ENCODE results near the gene ZBTB34. TPM values are rescaled to one million over a fixed set of nuclear protein-coding genes. Genes with fewer than 3 reads are reported as not detected.
"Not testable (repeated sequence)": the region's sequence is repeated elsewhere in the genome, so short reads cannot be mapped to it uniquely, and the experiment has no call there.

The ZBTB34 gene, protein sequence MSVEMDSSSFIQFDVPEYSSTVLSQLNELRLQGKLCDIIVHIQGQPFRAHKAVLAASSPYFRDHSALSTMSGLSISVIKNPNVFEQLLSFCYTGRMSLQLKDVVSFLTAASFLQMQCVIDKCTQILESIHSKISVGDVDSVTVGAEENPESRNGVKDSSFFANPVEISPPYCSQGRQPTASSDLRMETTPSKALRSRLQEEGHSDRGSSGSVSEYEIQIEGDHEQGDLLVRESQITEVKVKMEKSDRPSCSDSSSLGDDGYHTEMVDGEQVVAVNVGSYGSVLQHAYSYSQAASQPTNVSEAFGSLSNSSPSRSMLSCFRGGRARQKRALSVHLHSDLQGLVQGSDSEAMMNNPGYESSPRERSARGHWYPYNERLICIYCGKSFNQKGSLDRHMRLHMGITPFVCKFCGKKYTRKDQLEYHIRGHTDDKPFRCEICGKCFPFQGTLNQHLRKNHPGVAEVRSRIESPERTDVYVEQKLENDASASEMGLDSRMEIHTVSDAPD
- 1 to 10 TPM; 3.1 to 4.0 (median 3.7) TPM for total RNA-seq (2021; fragmentation: NEBNext Ultra II Directional; extraction: Animal tissue kit (Norgen Biotek cat#: 25700))
- long read RNA-seq, result 0 reads

DNA sequence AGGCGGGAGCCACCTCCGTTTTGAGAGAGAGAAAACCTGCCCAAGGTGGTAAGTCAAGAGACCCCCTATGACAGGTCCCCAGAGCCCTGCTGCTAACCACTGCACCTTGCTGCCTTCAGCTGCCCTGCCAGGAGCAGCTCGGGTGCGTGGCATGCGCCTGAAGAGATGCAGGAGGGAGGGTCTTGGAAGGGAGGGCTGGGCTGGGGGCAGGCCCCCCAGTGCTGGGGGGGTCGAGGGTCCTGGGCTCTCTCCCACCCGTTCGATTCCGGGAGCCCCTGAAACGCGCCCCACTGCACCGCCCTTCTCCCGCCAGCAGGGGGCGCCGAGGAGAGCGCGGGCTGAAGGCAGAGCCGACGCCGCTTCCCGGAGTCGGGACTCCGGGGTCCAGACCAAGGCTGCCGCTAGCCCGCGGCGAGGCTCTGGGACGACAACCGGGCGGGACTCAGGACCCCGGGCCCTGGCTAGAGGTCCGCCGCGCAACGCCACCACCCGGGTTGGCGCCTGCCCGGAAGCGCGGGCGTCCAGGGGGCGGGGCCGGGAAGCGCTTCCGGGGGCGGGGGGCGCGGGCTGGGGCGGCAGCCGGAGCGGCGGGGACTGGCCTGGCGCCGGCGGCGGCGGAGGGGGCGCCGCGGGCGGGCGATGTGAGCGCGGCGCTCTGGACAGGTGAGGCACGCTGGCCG, at the start of gene ZBTB34:
TSS of gene ZBTB34 (plus strand) at position 563 of the 680 bp plus-strand sequence. CDS start 18,761 bp downstream, outside the sequence.
- peak within 1 kb of the TSS; percentile 71 for H3K27ac Mint-ChIP-seq
- H3K4me1 Mint-ChIP-seq (ENCODE audit: low read depth), result peaks cover 23% of the 10 kb centered on the region
- H3K36me3 Mint-ChIP-seq (ENCODE audit: low read depth), result no peaks in the 10 kb centered on the region; the same call in 1 of the 2 replicates
- H3K9me3 Mint-ChIP-seq, result no peaks in the 10 kb centered on the region
- peaks cover 20% of the 10 kb centered on the region for H3K27me3 Mint-ChIP-seq (ENCODE audit: insufficient read depth)
- TF ChIP-seq, protein P1, sequence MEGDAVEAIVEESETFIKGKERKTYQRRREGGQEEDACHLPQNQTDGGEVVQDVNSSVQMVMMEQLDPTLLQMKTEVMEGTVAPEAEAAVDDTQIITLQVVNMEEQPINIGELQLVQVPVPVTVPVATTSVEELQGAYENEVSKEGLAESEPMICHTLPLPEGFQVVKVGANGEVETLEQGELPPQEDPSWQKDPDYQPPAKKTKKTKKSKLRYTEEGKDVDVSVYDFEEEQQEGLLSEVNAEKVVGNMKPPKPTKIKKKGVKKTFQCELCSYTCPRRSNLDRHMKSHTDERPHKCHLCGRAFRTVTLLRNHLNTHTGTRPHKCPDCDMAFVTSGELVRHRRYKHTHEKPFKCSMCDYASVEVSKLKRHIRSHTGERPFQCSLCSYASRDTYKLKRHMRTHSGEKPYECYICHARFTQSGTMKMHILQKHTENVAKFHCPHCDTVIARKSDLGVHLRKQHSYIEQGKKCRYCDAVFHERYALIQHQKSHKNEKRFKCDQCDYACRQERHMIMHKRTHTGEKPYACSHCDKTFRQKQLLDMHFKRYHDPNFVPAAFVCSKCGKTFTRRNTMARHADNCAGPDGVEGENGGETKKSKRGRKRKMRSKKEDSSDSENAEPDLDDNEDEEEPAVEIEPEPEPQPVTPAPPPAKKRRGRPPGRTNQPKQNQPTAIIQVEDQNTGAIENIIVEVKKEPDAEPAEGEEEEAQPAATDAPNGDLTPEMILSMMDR (IDR thresholded peaks at IDR 0.05), result peak; percentile 100
- DNase-seq, result no peak
- H3K4me3 Mint-ChIP-seq, result peak within 1 kb of the TSS; percentile 85

DNA sequence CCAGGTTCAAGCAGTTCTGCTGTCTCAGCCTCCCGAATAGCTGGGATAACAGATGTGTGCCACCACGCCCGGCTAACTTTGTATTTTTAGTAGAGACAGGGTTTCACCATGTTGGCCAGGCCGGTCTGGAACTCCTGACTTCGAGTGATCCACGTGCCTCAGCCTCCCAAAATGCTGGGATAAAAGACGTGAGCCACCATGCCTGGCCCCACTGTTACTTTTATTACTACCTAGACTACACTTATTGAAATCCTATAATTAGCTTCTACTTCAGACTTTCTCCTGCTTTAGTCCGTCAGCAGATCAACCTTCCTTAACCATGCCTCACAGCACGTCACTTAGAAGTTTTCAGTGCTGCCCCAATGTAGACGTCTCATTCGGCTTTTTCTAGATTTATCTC, 47.4 kb upstream of the ZBTB34 start:
- no peak overlapping the region for H3K4me3 Mint-ChIP-seq

DNA sequence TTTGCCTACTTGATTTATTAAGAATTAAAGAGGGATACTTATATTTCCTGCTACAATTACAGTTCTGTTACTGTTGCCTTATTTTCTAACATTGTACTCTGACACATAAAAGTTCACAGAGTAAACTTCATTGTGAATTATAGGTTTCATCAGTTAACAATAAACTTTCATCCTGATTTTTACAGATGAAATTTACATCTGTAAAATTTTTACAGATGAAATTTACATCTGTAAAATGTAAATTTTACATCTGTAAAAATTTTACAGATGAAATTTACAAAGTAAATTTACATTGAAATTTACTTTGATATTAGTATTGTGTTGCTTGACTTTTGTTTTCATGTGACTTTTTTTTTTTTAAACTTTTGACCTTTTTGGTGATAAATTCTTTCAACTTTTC, 46.3 kb upstream of the ZBTB34 start:
- no peak overlapping the region for H3K4me3 Mint-ChIP-seq
- peaks cover 56% of the 10 kb centered on the region for H3K36me3 Mint-ChIP-seq (ENCODE audit: low read depth)
- H3K9me3 Mint-ChIP-seq, result peaks cover 4% of the 10 kb centered on the region; the same call in 1 of the 2 replicates

More for the DNA sequence above, 47.4 kb upstream of the ZBTB34 start:
- Mint-ChIP-seq H3K36me3 (ENCODE audit: low read depth) (peaks cover 47% of the 10 kb centered on the region), H3K4me1 (ENCODE audit: low read depth) (peaks cover 2% of the 10 kb centered on the region; the same call in 1 of the 2 replicates), H3K27ac (no peak overlapping the region), H3K9me3 (peaks cover 4% of the 10 kb centered on the region; the same call in 1 of the 2 replicates), H3K27me3 (ENCODE audit: insufficient read depth) (no peaks in the 10 kb centered on the region)
- no peak for DNase-seq
- TF ChIP-seq, protein P1 (IDR thresholded peaks at IDR 0.05), result no peak

DNA sequence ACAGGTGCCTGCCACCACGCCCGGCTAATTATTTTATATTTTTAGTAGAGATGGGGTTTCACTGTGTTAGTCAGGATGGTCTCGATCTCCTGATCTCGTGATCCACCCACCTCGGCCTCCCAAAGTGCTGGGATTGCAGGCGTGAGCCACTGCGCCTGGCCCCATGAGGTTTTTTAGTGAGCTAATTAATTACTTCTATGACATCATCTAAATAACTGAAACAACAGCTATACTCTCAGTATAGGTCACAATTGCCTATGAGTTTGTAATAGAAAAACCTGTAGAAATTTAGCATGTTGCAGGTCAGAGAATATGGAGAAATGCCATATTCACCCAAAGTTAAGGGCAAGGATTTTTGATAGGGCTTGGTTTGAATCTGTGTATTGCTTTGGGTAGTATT, 42.8 kb upstream of the ZBTB34 start:
- Mint-ChIP-seq H3K9me3 (peaks cover 12% of the 10 kb centered on the region), H3K36me3 (ENCODE audit: low read depth) (peaks cover 64% of the 10 kb centered on the region)
- H3K27ac Mint-ChIP-seq; H3K27me3 Mint-ChIP-seq (ENCODE audit: insufficient read depth); DNase-seq; H3K4me1 Mint-ChIP-seq (ENCODE audit: low read depth); H3K4me3 Mint-ChIP-seq: not testable (repeated sequence)

More for the DNA sequence above, 46.3 kb upstream of the ZBTB34 start:
- no peak overlapping the region for H3K27ac Mint-ChIP-seq
- no peak for DNase-seq
- TF ChIP-seq, protein P1 (IDR thresholded peaks at IDR 0.05), result no peak
- H3K27me3 Mint-ChIP-seq (ENCODE audit: insufficient read depth), result no peaks in the 10 kb centered on the region
- no peaks in the 10 kb centered on the region; the same call in 1 of the 2 replicates for H3K4me1 Mint-ChIP-seq (ENCODE audit: low read depth)

DNA sequence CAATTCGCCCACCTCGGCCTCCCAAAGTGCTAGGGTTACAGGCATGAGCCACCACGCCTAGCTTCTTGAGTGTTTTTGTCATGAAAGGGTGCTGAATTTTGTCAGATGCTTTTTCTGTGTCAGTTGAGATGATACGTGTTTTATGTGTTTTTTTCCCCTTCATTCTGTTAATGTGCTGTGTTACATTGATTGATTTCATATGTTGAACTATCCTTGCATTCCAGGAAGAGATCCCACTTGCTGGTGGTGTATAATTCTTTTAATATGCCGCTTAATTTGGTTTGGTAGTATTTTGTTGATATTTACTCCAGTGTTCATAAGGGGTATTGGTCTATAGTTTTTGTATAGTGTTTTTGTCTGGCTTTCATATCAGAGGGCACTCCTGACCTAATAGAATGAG, 42.0 kb upstream of the ZBTB34 start:
- H3K9me3 Mint-ChIP-seq, result peaks cover 12% of the 10 kb centered on the region
- no peak for DNase-seq
- no peaks in the 10 kb centered on the region; the same call in 1 of the 2 replicates for H3K4me1 Mint-ChIP-seq (ENCODE audit: low read depth)
- H3K27me3 Mint-ChIP-seq (ENCODE audit: insufficient read depth), result no peaks in the 10 kb centered on the region; the same call in 1 of the 2 replicates
- no peak overlapping the region for H3K27ac Mint-ChIP-seq
- H3K4me3 Mint-ChIP-seq, result no peak overlapping the region
- TF ChIP-seq, protein P1 (IDR thresholded peaks at IDR 0.05), result no peak
- H3K36me3 Mint-ChIP-seq (ENCODE audit: low read depth), result peaks cover 61% of the 10 kb centered on the region
